Trophoblast cell (in vitro differentiated cells and primary cell): ENCODE measurements around the gene ADARB2.

Experiments used
- DNase-seq, 2 donors: peaks; one replicate each; pipeline ENCODE4 v3.0.0-alpha.2; 2016
- H2AFZ ChIP-seq: 2 replicates; pipeline ENCODE4 v1.6.1; 2013; ENCODE audit warnings: low read length, moderate library complexity, mild to moderate bottlenecking; ENCODE audit not compliant: insufficient read depth, poor library complexity
- H2AK5ac ChIP-seq: 2 replicates; pipeline ENCODE4 v1.6.1; 2013; ENCODE audit warnings: mild to moderate bottlenecking, low read length
- H2BK120ac ChIP-seq: 2 replicates; pipeline ENCODE4 v1.6.1; 2013; ENCODE audit warnings: low read length, mild to moderate bottlenecking, moderate library complexity; ENCODE audit not compliant: insufficient read depth, poor library complexity
- H2BK12ac ChIP-seq: 2 replicates; pipeline ENCODE4 v1.6.1; 2013; ENCODE audit warnings: mild to moderate bottlenecking, low read length, moderate library complexity
- H2BK5ac ChIP-seq: 2 replicates; pipeline ENCODE4 v1.6.1; 2013; ENCODE audit warnings: low read length, low read depth, moderate library complexity, mild to moderate bottlenecking; ENCODE audit not compliant: poor library complexity
- H3K14ac ChIP-seq: 2 replicates; pipeline ENCODE4 v1.6.1; 2013; ENCODE audit warnings: mild to moderate bottlenecking, low read length
- H3K18ac ChIP-seq: 2 replicates; pipeline ENCODE4 v1.6.1; 2013; ENCODE audit warnings: mild to moderate bottlenecking, low read length
- H3K23ac ChIP-seq: 2 replicates; pipeline ENCODE4 v1.6.1; 2013; ENCODE audit warnings: low read length
- H3K27ac ChIP-seq: 2 replicates; pipeline ENCODE4 v1.5.1; 2013; ENCODE audit warnings: low read depth, mild to moderate bottlenecking, inconsistent platforms, low read length, moderate library complexity
- H3K27me3 ChIP-seq: 2 replicates; pipeline ENCODE4 v1.6.1; 2013; ENCODE audit warnings: inconsistent platforms, mild to moderate bottlenecking, low read length, moderate library complexity; ENCODE audit not compliant: insufficient read depth
- H3K36me3 ChIP-seq, 2 experiments: 1 replicate in 1 of 2; 2 replicates in 1 of 2; pipeline ENCODE4 v1.6.1; 2013; ENCODE audit warnings: low read length in 2 of 2, mild to moderate bottlenecking in 2 of 2, moderate library complexity in 1 of 2; ENCODE audit not compliant: insufficient read depth in 2 of 2, control insufficient read depth in 1 of 2
- H3K4ac ChIP-seq: 2 replicates; pipeline ENCODE4 v1.6.1; 2013; ENCODE audit warnings: low read depth, mild to moderate bottlenecking, low read length, moderate library complexity
- H3K4me1 ChIP-seq, 2 experiments: 1 replicate in 1 of 2; 2 replicates in 1 of 2; pipeline ENCODE4 v1.6.1; 2013; ENCODE audit warnings: low read length in 2 of 2, mild to moderate bottlenecking in 2 of 2, moderate library complexity in 1 of 2; ENCODE audit not compliant: insufficient read depth in 2 of 2, control insufficient read depth in 1 of 2
- H3K4me2 ChIP-seq: 2 replicates; pipeline ENCODE4 v1.6.1; 2013; ENCODE audit warnings: inconsistent platforms, mild to moderate bottlenecking, low read length, moderate library complexity
- H3K4me3 ChIP-seq: 2 replicates; pipeline ENCODE4 v1.5.1; 2013; ENCODE audit warnings: mild to moderate bottlenecking, low read depth, low read length, inconsistent platforms
- H3K79me1 ChIP-seq: one replicate; pipeline ENCODE4 v1.6.1; 2013; ENCODE audit warnings: low read length
- H3K79me2 ChIP-seq: 2 replicates; pipeline ENCODE4 v1.6.1; 2013; ENCODE audit warnings: low read length, mild to moderate bottlenecking; ENCODE audit not compliant: control insufficient read depth, insufficient read depth, poor library complexity
- H3K9ac ChIP-seq: 2 replicates; pipeline ENCODE4 v1.6.1; 2013; ENCODE audit warnings: mild to moderate bottlenecking, low read length
- H3K9me3 ChIP-seq: 2 replicates; pipeline ENCODE4 v1.6.1; 2013; ENCODE audit warnings: low read depth, mild to moderate bottlenecking, control low read depth, inconsistent platforms, low read length; ENCODE audit not compliant: insufficient read depth
- H4K12ac ChIP-seq: 2 replicates; pipeline ENCODE4 v1.6.1; 2013; ENCODE audit warnings: low read depth, mild to moderate bottlenecking, low read length, moderate library complexity
- H4K8ac ChIP-seq: 2 replicates; pipeline ENCODE4 v1.6.1; 2013; ENCODE audit warnings: low read depth, mild to moderate bottlenecking, low read length, moderate library complexity
- H4K91ac ChIP-seq: one replicate; pipeline ENCODE4 v1.6.1; 2013; ENCODE audit warnings: low read depth, mild to moderate bottlenecking, low read length, moderate library complexity
- WGBS: extraction: QIAGEN DNeasy Blood & Tissue Kit; methylation state at CpG from one replicate; pipeline ENCODE4 v1.1.7; 2013; ENCODE audit warnings: missing lambda C conversion rate; ENCODE audit not compliant: insufficient read length, insufficient coverage; ENCODE audit errors: extremely low coverage; 5-methylcytosine and 5-hydroxymethylcytosine counted together

ADARB2 gene

DNA sequence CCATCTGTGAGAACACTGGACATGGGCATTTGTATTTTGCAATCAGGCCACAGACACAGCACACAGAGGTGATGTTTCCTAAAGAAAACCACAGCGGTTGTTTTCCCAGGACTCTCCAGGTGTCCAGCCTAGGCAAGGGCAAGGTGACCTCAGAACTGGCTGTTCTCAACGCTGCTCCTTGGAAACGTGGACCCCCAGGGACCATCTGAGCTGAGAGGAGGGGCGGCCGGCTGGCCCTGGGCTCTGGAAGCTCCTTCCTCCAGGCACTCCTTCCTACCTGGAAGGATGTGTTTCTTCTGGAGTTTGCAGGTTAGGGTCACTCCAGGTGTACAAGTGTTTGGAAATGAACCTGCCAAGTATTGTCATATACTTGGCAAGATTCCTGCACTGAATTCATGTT lies 103.1 kb downstream of the ADARB2 start:
- WGBS = no CpG with 5 or more reads among the region's 5 CpGs
- Histone ChIP-seq H3K18ac (no peak overlapping the region), H3K4me3 (no peak overlapping the region), H3K4me2 (no peak overlapping the region), H3K9me3 (peaks cover 3% of the 10 kb centered on the region), H2AK5ac (no peak overlapping the region), H3K23ac (no peak overlapping the region), H3K79me1 (no peaks in the 10 kb centered on the region), H3K27ac (no peak overlapping the region), H2BK120ac (no peak overlapping the region), H3K79me2 (no peaks in the 10 kb centered on the region), H3K27me3 (no peaks in the 10 kb centered on the region), H4K12ac (no peak overlapping the region), H3K4ac (no peak overlapping the region), H3K9ac (no peak overlapping the region), H3K36me3 (no peaks in the 10 kb centered on the region), H4K8ac (no peak overlapping the region), H2AFZ (no peak overlapping the region), H4K91ac (no peak overlapping the region), H3K14ac (no peak overlapping the region), H2BK12ac (no peak overlapping the region), H3K4me1 (peaks cover 5 to 6% of the 10 kb centered on the region in 2 experiments), H2BK5ac (no peak overlapping the region)
- no peak for DNase-seq

GRCh38 chr10:1633783-1634182 lies 103.5 kb downstream of the ADARB2 start:
- Histone ChIP-seq H2AFZ (no peak overlapping the region), H3K4ac (no peak overlapping the region), H3K27me3 (no peaks in the 10 kb centered on the region), H3K4me2 (no peak overlapping the region), H3K27ac (no peak overlapping the region), H3K4me1 (peaks cover 5 to 6% of the 10 kb centered on the region in 2 experiments), H2AK5ac (no peak overlapping the region), H4K8ac (no peak overlapping the region), H2BK5ac (no peak overlapping the region), H3K79me2 (no peaks in the 10 kb centered on the region), H4K91ac (no peak overlapping the region), H3K9me3 (peaks cover 3% of the 10 kb centered on the region), H4K12ac (no peak overlapping the region), H3K18ac (no peak overlapping the region), H3K23ac (no peak overlapping the region), H2BK12ac (no peak overlapping the region), H3K9ac (no peak overlapping the region), H3K14ac (no peak overlapping the region), H2BK120ac (no peak overlapping the region), H3K4me3 (no peak overlapping the region), H3K36me3 (no peaks in the 10 kb centered on the region), H3K79me1 (no peaks in the 10 kb centered on the region)
- DNase-seq = no peak
- WGBS = no CpG with 5 or more reads among the region's 13 CpGs

GRCh38 chr10:1632596-1632995 lies 104.7 kb downstream of the ADARB2 start:
- H4K91ac ChIP-seq = no peak overlapping the region
- H3K23ac ChIP-seq = no peak overlapping the region
- no peak overlapping the region for H2BK5ac ChIP-seq
- H3K9ac ChIP-seq = no peak overlapping the region
- no peak overlapping the region for H4K12ac ChIP-seq
- no CpG with 5 or more reads among the region's 3 CpGs for WGBS
- H2AFZ ChIP-seq = no peak overlapping the region
- H3K4ac ChIP-seq = no peak overlapping the region
- H3K4me1 ChIP-seq = peaks cover 5 to 6% of the 10 kb centered on the region in 2 experiments
- H3K4me2 ChIP-seq = no peak overlapping the region
- H3K79me2 ChIP-seq = no peaks in the 10 kb centered on the region
- H2BK120ac ChIP-seq = no peak overlapping the region
- H3K27ac ChIP-seq = no peak overlapping the region
- H3K79me1 ChIP-seq = no peaks in the 10 kb centered on the region
- H3K18ac ChIP-seq = no peak overlapping the region
- no peak overlapping the region for H4K8ac ChIP-seq
- H3K4me3 ChIP-seq = peak overlapping the region; percentile 53
- H2AK5ac ChIP-seq = no peak overlapping the region
- H2BK12ac ChIP-seq = no peak overlapping the region
- no peaks in the 10 kb centered on the region for H3K27me3 ChIP-seq
- H3K9me3 ChIP-seq = peaks cover 6% of the 10 kb centered on the region
- DNase-seq = no peak
- no peak overlapping the region for H3K14ac ChIP-seq
- no peaks in the 10 kb centered on the region for H3K36me3 ChIP-seq

DNA sequence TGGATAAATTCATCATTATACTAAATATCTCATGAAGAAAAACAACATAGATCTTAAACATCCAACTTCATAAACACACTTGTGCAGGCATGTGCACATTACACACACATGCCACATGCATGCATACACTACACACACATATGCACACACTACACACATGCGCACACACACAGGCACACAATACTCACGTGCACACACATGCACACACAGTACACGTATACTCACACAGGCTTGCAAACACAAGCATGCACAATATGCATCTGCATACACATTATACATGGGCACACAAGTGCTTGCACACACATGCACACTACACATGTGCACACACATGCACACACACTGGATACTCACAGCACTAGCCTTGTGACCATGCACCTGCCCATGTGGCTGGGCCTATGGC lies 105.2 kb downstream of the ADARB2 start:
- no peak overlapping the region for H3K18ac ChIP-seq
- no peak overlapping the region for H2AFZ ChIP-seq
- H3K14ac ChIP-seq = no peak overlapping the region
- H3K27ac ChIP-seq = no peak overlapping the region
- no peak overlapping the region for H2BK5ac ChIP-seq
- no peaks in the 10 kb centered on the region for H3K27me3 ChIP-seq
- H3K9ac ChIP-seq = no peak overlapping the region
- no peak overlapping the region for H2BK120ac ChIP-seq
- peak overlapping the region; percentile 53 for H3K4me3 ChIP-seq
- H3K36me3 ChIP-seq = no peaks in the 10 kb centered on the region
- peak overlapping the region; percentile 50 for H3K23ac ChIP-seq
- H3K79me1 ChIP-seq = no peaks in the 10 kb centered on the region
- H4K12ac ChIP-seq = no peak overlapping the region
- no peak overlapping the region for H3K4me2 ChIP-seq
- no peak overlapping the region for H4K8ac ChIP-seq
- no peak overlapping the region for H3K4ac ChIP-seq
- no peak overlapping the region for H2BK12ac ChIP-seq
- no peak overlapping the region for H2AK5ac ChIP-seq
- H3K79me2 ChIP-seq = no peaks in the 10 kb centered on the region
- DNase-seq = no peak
- H3K9me3 ChIP-seq = peaks cover 6% of the 10 kb centered on the region
- H4K91ac ChIP-seq = no peak overlapping the region
- peaks cover 5 to 6% of the 10 kb centered on the region in 2 experiments for H3K4me1 ChIP-seq
- no CpG with 5 or more reads among the region's 3 CpGs for WGBS
